ENCODE measurements around the gene HMGB4. TPM values are rescaled to one million over a fixed set of nuclear protein-coding genes. Genes with fewer than 3 reads are reported as not detected.
A peak's percentile ranks its signal among the peaks of the same experiment; 100 is the strongest.

Gene HMGB4, protein sequence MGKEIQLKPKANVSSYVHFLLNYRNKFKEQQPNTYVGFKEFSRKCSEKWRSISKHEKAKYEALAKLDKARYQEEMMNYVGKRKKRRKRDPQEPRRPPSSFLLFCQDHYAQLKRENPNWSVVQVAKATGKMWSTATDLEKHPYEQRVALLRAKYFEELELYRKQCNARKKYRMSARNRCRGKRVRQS
- not detected in 2 replicates for total RNA-seq (2014; rRNA removed; shearing (Covaris generic))

DNA sequence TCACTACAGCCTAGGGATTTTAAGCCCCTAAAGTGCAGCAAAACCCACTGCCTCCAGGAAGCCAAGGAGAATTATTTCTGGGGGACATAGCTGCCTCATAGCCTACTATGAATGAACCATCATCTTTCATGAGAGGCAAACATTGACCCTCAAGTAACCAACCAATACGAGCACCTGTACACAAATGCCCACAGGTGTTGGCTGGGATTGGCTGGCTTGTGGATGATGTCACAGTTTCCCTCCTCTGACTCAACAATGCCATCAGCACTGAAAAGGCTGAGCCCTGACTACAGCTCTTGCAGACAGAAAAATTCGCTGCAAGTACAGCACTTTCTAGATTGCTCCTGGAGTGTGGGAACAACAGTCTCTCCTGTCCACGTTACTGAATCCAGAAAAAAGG is at the start of gene HMGB4:
Gene HMGB4 (plus strand): TSS at position 301 of the 400 bp plus-strand sequence. CDS start 113 bp downstream, outside the sequence.
- no peak for DNase-seq (ENCODE audit: low read depth)

DNA sequence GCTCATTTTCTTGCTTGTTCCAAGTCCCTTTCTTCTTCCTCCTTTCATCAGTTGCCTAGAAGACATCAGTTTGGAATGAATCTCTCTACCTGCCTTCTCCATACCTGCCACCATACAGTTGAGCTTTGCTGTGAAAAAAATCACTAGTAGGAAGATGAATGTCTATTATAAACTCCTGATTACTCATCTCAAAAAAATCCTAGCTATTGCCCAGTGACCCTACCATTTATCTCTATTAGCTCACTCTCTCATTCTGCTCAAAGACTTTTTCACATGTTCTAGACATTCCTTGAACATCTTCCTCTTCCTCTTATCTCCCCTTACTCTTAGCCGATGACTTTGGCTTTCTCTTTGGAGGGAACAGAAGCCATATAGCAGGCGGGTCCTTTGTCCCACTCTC is 49.7 kb upstream of the HMGB4 start:
- peak; percentile 69 for DNase-seq (ENCODE audit: low read depth)

DNA sequence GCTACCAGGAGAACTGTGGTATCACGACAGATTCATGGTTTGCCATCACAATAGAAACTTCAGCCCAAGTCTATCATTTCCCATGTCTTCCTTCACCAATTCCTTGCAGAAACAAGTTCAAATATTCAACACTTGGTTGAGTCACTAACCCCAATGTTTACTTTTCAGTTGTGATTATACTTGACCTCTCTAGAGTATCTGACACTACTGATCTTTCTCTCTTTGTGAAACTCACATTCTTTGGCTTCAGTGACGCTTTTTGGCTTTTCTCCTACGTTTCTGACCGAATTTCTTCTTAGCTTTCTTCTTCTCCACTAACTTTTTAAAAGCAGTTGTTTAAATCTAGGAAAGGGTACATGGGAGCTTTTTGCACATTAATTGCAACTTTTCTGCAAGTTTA is 48.8 kb upstream of the HMGB4 start:
- DNase-seq (ENCODE audit: low read depth): peak; percentile 93

DNA sequence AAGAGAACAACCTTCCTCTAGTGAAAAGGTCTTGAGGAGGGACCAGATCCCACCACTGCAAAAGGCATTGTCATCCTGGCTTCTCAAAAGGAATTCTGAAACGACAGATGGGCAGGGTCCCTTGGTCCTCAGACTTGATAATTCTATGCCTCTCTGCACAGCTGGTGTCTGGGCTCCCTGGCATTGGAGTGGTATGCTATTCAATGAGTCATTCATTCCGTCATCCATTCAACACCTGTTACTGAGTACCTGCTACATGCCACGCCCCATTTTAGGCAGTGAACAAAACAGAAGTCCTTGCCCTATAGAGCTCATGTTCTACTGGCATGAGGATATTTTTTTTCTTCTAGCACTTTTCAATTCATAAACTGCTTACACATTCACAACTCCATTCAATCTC is 45.8 kb upstream of the HMGB4 start:
- peak; percentile 16 for DNase-seq (ENCODE audit: low read depth)

DNA sequence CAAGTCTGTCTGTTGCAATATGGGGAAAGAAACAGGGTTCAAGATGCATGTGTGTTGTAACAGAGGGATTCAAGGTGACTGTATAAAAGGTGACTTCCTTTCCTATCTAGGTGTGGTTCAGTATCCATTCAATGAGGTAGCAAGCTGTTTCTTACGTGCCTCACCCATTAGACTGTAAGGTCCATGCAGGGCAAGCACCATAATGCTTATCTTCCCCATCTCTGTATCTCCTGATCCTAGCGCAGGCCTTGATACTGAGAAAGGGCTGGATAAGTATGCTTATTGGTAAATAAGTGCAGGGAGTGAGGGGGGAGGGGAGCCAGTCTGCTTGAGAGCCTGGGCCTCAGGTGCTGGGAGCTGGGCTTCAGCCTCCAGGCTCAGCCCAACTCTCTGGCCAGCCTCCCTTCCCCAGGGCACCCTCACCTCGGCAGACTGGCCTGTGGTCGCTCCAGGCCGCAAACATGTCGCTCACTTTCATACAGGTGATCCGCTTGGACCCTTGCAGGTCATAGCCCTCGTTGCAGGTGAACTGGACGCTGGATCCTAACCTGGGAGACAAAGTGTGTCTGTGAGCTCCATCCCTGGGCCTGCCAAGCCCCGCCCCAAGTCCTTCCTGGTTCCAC is 44.5 kb upstream of the HMGB4 start:
- DNase-seq (ENCODE audit: low read depth): no peak

DNA sequence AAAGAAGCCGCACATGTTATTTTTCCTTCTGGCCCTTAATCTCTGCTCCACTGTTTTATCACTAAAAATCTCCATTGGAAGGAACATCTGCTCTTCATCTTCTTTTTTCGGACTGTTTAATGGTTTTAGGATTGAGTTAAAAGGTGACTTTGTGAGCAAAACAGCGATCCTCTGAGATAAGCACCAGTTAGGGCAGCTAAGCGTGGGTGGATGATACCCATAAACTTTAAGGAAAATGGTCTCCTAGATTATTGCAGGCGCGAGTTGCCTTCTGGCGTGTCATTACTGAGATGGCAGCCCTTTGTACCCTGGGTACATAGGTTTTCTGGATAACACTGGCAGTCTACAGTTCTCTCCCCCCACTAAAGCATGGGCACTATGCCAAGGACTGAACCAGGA is 44.0 kb upstream of the HMGB4 start:
- no peak for DNase-seq (ENCODE audit: low read depth)

DNA sequence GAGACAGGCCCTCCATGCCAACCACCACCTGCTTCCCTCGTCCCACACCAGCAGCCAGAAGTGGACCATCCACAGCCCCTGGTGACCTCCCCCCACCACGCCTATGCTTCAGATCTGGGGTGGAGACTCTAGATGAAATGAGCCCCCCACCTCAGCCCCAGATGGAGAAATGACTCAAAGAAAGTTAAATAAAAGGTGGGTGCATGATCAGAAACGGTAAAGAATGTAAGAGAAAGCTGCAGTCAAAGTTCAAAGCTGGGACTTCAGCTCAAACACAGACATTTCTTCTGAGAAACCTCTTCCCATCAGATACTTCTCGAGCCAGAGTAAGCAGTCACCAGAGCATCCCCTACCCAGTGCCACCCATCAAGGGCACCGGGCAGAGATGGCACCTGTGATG is 43.1 kb upstream of the HMGB4 start:
- no peak for DNase-seq (ENCODE audit: low read depth)

DNA sequence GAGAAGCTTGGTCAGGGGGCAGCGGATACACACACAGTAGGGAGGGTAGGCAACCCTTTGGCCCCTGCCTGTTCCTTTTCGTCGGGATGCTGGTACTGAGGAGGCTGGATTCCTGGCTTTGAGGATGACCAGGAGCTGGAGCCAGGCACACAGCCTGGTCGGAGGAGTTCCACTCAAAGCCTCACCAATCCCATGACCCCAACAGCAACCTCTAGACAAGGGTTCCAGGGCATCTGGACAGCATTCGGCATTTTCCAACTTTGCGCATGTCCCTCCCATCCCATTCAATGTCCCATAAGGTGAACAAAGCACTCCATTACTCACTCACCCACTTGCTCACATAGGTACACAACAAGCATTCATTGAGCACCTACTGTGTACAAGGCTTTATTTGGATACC is 42.6 kb upstream of the HMGB4 start:
- no peak for DNase-seq (ENCODE audit: low read depth)

DNA sequence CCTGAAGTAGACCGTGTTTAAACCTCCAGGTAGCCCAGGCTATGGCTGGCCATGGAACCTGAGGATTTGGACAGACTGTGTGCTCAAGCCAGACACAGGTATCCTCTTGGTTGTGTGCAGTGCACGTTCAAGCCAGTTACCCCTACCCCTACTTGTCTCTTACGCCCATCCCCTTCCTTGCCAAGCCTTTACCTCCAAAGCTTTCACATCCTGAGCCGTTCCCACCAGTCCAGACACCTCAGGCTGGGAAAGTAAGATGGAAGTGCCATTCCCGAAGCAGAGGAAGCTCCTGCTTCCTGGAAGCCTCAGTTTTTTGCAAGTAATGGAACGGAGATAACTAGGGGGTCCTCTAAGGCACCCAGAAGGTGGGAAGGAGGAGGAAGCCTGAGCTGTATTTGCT is 41.5 kb upstream of the HMGB4 start:
- DNase-seq (ENCODE audit: low read depth): no peak

DNA sequence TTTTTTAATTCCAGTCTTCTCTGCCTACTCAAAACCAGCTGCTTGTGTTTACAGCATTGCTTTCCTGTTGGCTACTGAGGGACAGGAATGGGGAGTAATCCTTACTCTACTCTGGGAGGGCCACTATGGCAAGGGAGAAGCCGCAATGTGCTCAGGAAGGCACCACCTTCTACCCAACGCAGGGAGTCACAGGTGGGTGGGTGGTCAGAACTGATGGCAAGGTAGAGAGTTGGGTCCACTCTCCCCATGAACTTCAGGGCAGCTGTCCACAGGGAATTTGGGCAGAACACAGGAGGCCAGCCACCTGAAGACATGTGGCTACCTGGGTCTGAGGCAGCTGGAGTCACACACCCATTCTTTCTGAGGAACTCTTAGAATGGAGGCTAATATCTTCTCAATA is 40.5 kb upstream of the HMGB4 start:
- DNase-seq (ENCODE audit: low read depth): no peak

DNA sequence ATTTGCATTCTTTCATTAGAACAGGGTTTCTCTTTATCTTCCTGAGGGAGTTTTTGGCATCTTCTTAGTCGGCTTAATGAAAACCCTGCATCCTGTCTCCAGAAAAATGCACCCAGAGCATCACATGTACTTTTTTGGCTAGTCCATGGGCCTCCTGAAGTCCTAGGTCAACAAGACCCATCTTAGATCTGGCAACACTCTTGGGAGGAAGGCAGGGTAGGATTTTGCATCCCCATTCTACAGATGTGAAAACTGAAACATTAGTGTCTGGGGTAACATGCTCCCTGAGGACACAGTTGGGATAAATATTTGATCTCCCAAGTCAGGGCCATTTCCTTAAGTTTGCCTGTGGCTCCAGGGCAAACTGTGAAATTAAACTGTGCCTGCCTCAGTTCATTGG is 40.0 kb upstream of the HMGB4 start:
- DNase-seq (ENCODE audit: low read depth): no peak

DNA sequence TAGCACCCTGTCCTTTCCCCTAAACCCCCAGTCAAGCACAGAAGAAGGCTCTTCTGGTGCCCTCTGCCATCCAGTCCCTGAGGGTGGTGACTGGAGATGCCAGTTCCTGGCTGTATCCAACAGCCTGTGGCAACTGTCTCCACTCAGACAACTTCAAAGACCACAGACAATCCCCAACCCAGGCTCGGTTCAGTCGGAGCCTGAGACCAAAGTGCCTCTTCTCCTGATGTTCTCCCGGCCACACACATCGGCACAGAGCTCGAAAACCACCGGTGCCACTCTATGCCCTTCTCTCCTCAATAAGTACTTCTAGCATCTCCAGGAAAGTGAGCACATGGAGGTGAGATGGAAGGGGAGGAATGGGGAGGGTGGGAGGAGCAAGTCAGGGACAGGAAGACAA is 39.6 kb upstream of the HMGB4 start:
- DNase-seq (ENCODE audit: low read depth): no peak

DNA sequence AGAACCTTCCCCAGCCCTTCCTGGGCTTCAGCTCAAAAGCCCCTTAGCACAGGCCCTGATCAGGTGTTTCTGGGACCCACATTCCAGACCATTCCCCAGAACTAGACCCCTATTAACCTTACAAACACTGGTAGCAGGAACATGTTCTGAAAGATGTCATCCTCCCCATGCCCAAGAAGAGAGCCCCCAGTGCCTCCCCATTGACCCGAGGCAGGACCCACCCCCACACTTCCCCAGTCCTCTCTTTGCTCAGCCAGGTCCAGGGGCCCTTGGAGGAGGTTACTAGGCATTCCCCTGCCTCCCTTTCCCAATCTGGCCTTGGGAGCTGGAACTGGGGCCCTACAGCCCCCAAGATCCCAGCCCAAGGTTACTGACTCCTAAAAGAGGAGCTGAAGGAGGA is 38.9 kb upstream of the HMGB4 start:
- DNase-seq (ENCODE audit: low read depth): no peak

DNA sequence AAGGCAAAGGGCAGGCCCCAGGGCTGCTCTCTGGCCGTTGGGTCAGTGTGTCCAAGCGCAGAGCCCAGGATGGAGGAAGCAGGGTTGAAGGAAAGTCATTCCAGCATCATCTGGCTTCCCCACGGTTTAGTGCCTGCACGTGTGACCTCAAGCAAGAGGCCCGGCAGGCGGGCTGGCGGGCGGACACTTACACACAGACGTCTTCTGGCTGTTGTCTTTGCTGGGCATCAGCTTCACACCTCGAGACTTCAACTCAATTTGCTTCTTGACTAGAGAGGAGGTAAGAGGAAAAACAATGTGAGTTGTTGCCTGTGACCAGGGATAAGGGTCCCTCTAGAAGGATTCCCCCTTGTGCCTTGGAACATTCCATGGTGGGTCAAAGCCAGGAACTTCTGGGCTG is 38.4 kb upstream of the HMGB4 start:
- DNase-seq (ENCODE audit: low read depth): no peak

DNA sequence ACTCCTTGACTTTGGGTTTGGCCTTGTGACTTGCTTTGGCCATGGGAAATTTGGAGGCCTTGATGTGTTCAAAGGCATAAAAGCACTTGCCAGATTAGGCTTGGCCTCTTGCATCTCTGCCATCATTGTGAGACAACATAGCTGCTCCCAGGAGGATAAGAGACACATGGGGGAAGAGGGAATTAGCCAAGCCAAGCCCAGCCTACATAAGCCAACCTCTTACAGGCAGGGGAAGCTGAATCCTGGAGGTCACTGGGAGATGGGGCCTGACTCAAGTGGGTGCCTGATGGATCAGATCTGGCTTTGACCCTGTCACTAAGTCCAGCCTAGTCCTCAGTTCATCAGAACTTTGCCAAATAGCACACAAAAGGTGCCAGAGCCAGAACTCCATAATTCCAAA is 37.6 kb upstream of the HMGB4 start:
- no peak for DNase-seq (ENCODE audit: low read depth)

DNA sequence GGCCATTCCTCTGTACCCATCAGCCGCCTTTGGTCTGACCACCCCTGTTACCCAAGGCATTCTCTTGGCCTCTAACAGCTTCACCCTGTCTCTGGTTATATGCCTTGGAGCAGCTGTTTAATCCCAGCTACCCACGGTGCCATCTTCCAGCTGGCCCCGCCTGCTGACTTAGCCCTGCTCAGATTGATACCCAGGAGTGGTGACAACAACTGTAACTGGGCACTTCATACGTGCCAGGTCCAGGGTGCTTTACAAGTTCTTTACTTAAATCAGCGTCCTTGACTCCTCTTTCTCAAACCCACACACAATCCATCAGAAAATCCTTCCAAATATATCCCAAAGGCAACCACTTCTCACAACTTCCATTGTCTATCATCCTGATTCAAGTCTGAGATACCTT is 37.2 kb upstream of the HMGB4 start:
- DNase-seq (ENCODE audit: low read depth): no peak

DNA sequence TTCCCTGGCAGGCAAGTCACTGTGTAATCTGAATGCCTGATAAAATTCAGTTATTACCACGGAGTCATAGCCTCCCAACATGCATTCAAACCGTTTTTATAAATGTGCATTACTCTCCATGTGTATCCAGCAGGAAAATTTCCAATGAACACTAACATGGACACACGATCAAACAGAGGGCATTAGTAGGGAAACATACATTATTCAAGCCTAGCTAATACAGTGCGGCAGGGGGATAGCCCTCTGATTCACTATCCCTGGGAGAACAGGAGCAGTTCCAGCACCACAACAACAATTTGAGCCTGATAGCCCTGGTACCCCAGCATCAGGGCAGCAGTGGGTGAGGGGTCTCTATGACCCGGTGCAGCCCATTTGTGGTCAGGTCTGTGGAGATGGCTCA is 35.8 kb upstream of the HMGB4 start:
- no peak for DNase-seq (ENCODE audit: low read depth)

DNA sequence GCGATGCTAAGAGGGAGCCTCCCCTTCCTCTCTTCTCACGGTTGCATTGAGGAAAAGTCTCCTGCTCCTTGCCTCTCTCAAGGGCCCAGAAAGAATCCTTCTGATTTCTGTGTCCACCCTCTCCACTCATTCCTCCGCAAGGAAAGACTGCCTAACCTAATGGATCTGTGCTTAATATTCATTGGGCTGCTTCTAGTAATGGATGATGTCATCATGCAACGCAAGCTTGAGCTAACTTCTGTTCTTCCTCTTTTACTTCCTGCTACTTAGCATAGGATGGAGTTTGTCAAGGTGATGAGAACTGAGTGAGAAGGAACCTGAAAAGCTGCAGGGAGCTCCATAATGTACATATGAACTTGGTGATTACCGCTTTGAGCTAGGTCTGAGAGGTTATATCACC is 35.2 kb upstream of the HMGB4 start:
- no peak for DNase-seq (ENCODE audit: low read depth)

DNA sequence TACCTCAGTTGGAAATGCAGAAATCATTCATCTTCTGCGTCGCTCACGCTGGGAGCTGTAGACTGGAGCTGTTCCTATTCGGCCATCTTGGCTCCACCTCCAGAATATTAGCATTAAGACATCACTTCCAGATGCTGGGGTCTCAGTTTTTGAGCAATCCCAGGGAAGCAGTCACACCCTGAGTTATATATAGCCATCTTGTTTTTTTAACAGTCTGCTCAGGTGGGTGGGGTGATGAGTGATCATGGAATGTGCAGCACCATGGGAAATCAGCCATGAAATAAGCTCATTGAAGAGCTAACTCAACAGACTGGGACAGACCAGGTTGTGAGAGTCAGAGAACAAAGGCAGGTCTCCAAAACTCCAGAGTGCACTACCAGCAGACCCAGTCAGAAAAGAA is 27.0 kb upstream of the HMGB4 start:
- DNase-seq (ENCODE audit: low read depth): peak; percentile 22

DNA sequence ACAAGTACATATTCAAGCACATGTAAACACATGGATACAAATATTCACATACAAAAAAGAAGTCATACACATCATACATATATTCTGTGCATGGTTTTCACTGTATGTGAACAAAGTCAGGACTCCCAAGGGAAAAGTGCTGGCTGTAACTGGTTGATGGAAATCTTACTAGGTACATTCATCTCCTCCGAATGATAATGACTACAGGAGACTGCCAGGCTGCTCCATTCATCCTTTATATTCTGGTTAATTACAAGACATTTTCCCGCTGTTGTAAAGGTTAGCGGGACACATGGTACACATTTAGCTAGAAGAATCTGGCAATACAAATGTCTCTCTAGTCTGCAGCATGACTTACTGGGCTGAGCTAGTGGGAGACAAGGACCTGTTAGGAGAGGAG is 26.2 kb upstream of the HMGB4 start:
- no peak for DNase-seq (ENCODE audit: low read depth)

DNA sequence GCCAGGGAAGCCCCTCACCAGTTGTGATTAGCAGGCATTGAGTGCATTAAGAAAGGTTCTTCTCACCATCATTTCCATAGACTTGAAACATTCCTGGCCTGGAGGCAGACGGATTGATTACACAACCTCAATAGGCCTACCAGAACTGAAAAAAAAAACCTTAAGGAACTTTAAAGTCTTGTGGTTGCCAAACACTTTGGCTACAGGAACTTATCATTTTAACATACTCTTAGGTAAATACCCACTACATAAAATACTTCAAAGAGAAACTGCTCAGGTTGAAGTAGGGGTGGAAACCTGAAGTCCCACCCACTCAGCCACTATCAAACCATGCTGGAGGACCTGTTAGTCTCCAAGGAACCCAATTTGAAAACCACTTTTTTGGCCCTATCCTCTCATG is 22.4 kb upstream of the HMGB4 start:
- DNase-seq (ENCODE audit: low read depth): peak; percentile 33

DNA sequence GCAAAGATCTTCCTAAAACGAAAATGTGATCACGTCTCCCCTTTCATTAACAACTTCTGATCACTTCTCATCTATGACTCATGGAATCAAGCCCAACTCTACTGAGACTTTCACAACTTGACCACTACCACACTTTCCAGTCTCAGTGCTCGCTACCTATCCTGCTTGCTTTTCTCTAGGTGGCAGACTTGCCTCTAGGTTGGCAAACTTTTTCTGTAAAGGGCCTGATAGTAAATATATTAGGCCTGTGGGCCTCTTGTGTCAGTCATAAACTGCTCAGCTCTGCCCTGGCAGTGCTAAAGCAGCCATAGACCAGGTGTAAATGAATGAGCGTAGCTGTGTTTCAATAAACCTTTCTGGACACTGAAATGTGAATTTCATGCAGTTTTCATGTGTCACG is 21.5 kb upstream of the HMGB4 start:
- DNase-seq (ENCODE audit: low read depth): no peak

DNA sequence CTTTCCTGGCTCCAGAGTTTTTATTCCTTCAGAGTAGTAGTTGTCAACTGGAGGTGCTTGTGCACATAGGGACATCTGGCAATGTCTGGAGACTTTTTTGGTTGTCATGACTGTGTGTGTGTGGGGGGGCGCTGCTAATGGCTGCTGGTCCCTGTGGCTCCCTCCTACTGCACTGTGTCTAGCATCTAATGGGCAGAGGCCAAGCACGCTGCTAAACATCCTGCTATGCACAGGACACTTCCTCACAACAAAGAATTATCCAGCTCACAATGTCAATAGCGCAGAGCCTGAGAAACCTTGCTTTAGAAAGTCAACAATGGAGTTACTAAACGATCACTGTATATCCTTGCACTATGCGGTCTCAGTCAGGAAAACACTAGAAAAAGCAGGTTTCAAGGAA is 19.7 kb upstream of the HMGB4 start:
- no peak for DNase-seq (ENCODE audit: low read depth)

DNA sequence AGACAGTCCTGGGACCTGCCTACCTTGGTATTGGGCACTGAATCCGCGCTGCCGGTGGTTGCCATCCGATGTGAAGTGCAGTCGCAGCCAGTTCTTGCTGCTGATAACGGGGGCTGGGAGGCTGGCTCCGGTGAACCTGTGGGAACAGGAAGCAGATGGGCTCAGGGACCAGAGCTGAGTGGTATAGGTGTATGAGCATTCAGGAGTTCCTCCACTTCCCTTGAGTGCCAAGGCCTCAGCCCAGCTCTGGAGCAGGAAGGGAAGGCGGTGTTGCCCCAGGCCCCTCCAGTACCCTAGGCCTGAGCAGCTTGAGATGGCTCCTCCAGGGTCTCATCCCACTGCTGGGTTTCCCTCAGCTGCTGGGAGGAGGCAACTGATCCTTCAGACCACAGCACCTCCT is 17.0 kb upstream of the HMGB4 start:
- no peak for DNase-seq (ENCODE audit: low read depth)
